DOHH2 (cell line): ENCODE measurements around the gene ITGB7.

Experiments
- CTCF ChIP-seq: fragments of 200-600 bp; sonication (generic); IDR thresholded peaks from one replicate; pipeline ENCODE4 v1.5.1; 2014; ENCODE audit warnings: antibody characterized with exemption, mild to moderate bottlenecking, low read depth, low read length; ENCODE audit not compliant: poor library complexity, severe bottlenecking
- EZH2phosphoT487 ChIP-seq: fragments of 200-600 bp; sonication (generic); IDR thresholded peaks from 2 replicates; pipeline ENCODE4 v1.6.1; 2017; ENCODE audit warnings: borderline replicate concordance, mild to moderate bottlenecking, antibody characterized with exemption, low read length, moderate library complexity, mixed read lengths

GRCh38 chr12:53227836-53228235, 20.8 kb upstream of the ITGB7 start:
- TF ChIP-seq CTCF (no peak), EZH2phosphoT487 (no peak)
